ENCODE data around the gene CCDC90B. TPM values are rescaled to one million over a fixed set of nuclear protein-coding genes. Genes with fewer than 3 reads are reported as not detected.

CCDC90B gene
- total RNA-seq, 1 donor = 60.8 TPM

DNA sequence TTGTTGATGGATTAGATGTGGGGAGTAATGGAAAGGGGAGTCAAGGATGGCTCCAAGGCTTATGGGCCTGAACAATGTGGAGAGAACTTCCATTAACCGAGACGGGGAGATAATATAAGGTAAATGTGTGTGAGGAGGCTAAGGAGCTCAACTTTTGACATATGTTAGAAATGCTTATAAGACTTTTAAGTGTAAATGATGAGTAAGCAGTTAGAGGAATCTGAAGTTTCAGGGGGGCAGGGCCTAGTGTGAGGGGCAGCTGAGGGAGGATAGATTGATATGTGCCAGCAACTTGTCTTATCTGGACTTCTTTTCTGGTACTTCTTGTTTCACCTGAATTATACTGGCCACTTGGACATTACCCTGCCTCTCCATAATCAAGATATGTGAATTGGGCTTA, 62.7 kb downstream of the CCDC90B start:
- H3K4me1 ChIP-seq (ENCODE audit: insufficient read depth, low read length) = no peaks in the 10 kb centered on the region
- H3K79me2 ChIP-seq (ENCODE audit: insufficient read depth, low read length) = no peaks in the 10 kb centered on the region
- TF ChIP-seq, protein P1, sequence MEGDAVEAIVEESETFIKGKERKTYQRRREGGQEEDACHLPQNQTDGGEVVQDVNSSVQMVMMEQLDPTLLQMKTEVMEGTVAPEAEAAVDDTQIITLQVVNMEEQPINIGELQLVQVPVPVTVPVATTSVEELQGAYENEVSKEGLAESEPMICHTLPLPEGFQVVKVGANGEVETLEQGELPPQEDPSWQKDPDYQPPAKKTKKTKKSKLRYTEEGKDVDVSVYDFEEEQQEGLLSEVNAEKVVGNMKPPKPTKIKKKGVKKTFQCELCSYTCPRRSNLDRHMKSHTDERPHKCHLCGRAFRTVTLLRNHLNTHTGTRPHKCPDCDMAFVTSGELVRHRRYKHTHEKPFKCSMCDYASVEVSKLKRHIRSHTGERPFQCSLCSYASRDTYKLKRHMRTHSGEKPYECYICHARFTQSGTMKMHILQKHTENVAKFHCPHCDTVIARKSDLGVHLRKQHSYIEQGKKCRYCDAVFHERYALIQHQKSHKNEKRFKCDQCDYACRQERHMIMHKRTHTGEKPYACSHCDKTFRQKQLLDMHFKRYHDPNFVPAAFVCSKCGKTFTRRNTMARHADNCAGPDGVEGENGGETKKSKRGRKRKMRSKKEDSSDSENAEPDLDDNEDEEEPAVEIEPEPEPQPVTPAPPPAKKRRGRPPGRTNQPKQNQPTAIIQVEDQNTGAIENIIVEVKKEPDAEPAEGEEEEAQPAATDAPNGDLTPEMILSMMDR (IDR thresholded peaks at IDR 0.05; ENCODE audit: extremely low read depth, low read depth, low read length) = no peak
- no peak overlapping the region for H3K4me2 ChIP-seq (ENCODE audit: insufficient read depth, low read length)
- no peaks in the 10 kb centered on the region for H4K20me1 ChIP-seq (ENCODE audit: insufficient read depth, low read length)
- no peaks in the 10 kb centered on the region for H3K36me3 ChIP-seq (ENCODE audit: insufficient read depth, low read length)
- H3K27ac ChIP-seq (ENCODE audit: low read depth, low read length) = no peak overlapping the region
- no peaks in the 10 kb centered on the region for H3K27me3 ChIP-seq (ENCODE audit: insufficient read depth, low read length)
- no peaks in the 10 kb centered on the region for H3K9me3 ChIP-seq (ENCODE audit: low read depth, low read length)
- DNase-seq (ENCODE audit: insufficient read length, low spot score, missing footprints) = no peak
- H3K4me3 ChIP-seq (ENCODE audit: insufficient read depth, low read length) = no peak overlapping the region
- no peak overlapping the region for H2AFZ ChIP-seq (ENCODE audit: low read length)

DNA sequence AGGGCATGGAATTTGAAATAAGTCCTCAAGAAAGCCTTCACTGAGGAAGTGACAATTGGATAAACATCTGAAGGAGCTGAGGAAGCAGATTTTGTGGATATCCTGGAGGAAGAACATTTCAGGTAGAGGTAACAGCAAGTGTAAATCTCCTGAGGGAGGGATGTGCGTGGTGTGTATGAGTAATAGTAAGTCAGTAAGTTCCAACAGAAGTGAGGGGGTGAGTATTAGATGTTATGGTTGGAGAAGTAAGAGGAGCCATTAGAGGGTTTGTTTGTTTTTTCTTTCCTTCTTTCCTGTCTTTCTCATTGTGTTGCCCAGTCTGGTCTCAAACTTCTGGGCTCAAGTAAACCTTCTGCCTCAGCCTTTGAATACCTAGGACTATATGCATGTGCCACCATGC, 63.7 kb downstream of the CCDC90B start:
- Histone ChIP-seq H3K4me2 (ENCODE audit: insufficient read depth, low read length) (no peak overlapping the region), H4K20me1 (ENCODE audit: insufficient read depth, low read length) (no peaks in the 10 kb centered on the region), H3K36me3 (ENCODE audit: insufficient read depth, low read length) (no peaks in the 10 kb centered on the region), H3K79me2 (ENCODE audit: insufficient read depth, low read length) (no peaks in the 10 kb centered on the region), H3K4me3 (ENCODE audit: insufficient read depth, low read length) (no peak overlapping the region), H2AFZ (ENCODE audit: low read length) (no peak overlapping the region), H3K27me3 (ENCODE audit: insufficient read depth, low read length) (no peaks in the 10 kb centered on the region), H3K9me3 (ENCODE audit: low read depth, low read length) (no peaks in the 10 kb centered on the region), H3K27ac (ENCODE audit: low read depth, low read length) (no peak overlapping the region), H3K4me1 (ENCODE audit: insufficient read depth, low read length) (no peaks in the 10 kb centered on the region)
- TF ChIP-seq, protein P1 (IDR thresholded peaks at IDR 0.05; ENCODE audit: extremely low read depth, low read depth, low read length) = no peak
- peak; percentile 39 for DNase-seq (ENCODE audit: insufficient read length, low spot score, missing footprints)

DNA sequence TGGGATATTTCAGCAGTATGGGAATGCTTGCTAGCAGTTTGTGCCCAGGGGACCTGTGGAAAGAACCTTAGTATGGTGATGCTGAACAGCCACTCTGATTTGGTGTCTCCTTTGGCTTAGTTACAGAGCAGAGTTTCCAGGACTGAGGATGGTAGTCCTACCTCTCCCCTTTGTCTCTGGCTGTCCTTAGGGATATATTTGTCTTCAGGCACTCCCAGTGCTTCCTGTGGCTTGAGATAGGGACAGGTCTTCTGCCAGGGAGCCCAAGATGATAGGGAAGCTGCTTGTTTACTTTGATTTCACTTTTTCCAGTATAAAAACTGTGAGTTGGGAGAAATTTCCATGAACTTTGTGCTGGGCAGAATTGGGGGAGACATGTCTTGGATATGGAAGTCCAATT, 64.5 kb downstream of the CCDC90B start:
- H3K79me2 ChIP-seq (ENCODE audit: insufficient read depth, low read length) = no peaks in the 10 kb centered on the region
- H4K20me1 ChIP-seq (ENCODE audit: insufficient read depth, low read length) = no peaks in the 10 kb centered on the region
- H3K9me3 ChIP-seq (ENCODE audit: low read depth, low read length) = no peaks in the 10 kb centered on the region
- H3K27ac ChIP-seq (ENCODE audit: low read depth, low read length) = no peak overlapping the region
- H3K4me2 ChIP-seq (ENCODE audit: insufficient read depth, low read length) = no peak overlapping the region
- H3K27me3 ChIP-seq (ENCODE audit: insufficient read depth, low read length) = no peaks in the 10 kb centered on the region
- no peak for DNase-seq (ENCODE audit: insufficient read length, low spot score, missing footprints)
- no peaks in the 10 kb centered on the region for H3K36me3 ChIP-seq (ENCODE audit: insufficient read depth, low read length)
- H3K4me3 ChIP-seq (ENCODE audit: insufficient read depth, low read length) = no peak overlapping the region
- no peak overlapping the region for H2AFZ ChIP-seq (ENCODE audit: low read length)
- TF ChIP-seq, protein P1 (IDR thresholded peaks at IDR 0.05; ENCODE audit: extremely low read depth, low read depth, low read length) = no peak
- H3K4me1 ChIP-seq (ENCODE audit: insufficient read depth, low read length) = no peaks in the 10 kb centered on the region

DNA sequence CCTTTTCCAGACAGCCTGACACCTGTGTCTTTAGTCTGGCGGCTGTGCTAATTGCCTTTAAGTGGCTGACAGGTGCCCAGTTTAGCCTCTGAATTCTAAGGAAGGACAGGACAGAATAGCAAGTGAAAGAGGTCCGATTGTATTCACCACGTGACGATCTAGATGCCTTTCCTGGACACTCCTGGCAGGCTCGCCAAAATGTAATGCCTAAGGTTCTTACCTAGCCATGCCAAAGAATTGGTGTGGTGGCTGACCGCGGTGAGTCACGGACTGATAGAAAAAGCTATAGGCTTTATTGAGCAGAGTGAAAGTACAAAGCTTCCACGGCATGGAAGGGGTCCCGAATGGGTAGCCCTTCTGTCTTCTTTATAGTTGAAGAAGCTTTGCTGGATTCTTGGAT, 65.9 kb downstream of the CCDC90B start:
- Histone ChIP-seq H2AFZ (ENCODE audit: low read length) (no peak overlapping the region), H3K36me3 (ENCODE audit: insufficient read depth, low read length) (no peaks in the 10 kb centered on the region), H3K27me3 (ENCODE audit: insufficient read depth, low read length) (no peaks in the 10 kb centered on the region), H3K27ac (ENCODE audit: low read depth, low read length) (no peak overlapping the region), H3K9me3 (ENCODE audit: low read depth, low read length) (no peaks in the 10 kb centered on the region), H3K4me3 (ENCODE audit: insufficient read depth, low read length) (no peak overlapping the region), H3K79me2 (ENCODE audit: insufficient read depth, low read length) (no peaks in the 10 kb centered on the region), H3K4me1 (ENCODE audit: insufficient read depth, low read length) (no peaks in the 10 kb centered on the region), H3K4me2 (ENCODE audit: insufficient read depth, low read length) (no peak overlapping the region), H4K20me1 (ENCODE audit: insufficient read depth, low read length) (no peaks in the 10 kb centered on the region)
- TF ChIP-seq, protein P1 (IDR thresholded peaks at IDR 0.05; ENCODE audit: extremely low read depth, low read depth, low read length) = no peak
- DNase-seq (ENCODE audit: insufficient read length, low spot score, missing footprints) = no peak

Data from osteoblast (primary cell).